Measurements from ENCODE around the gene GPBP1L1. TPM values are rescaled to one million over a fixed set of nuclear protein-coding genes. Genes with fewer than 3 reads are reported as not detected.
"Not testable (repeated sequence)": the region's sequence is repeated elsewhere in the genome, so short reads cannot be mapped to it uniquely, and the experiment has no call there.

Gene GPBP1L1
- total RNA-seq, 1 donor from 2014 or later = 112 TPM

DNA sequence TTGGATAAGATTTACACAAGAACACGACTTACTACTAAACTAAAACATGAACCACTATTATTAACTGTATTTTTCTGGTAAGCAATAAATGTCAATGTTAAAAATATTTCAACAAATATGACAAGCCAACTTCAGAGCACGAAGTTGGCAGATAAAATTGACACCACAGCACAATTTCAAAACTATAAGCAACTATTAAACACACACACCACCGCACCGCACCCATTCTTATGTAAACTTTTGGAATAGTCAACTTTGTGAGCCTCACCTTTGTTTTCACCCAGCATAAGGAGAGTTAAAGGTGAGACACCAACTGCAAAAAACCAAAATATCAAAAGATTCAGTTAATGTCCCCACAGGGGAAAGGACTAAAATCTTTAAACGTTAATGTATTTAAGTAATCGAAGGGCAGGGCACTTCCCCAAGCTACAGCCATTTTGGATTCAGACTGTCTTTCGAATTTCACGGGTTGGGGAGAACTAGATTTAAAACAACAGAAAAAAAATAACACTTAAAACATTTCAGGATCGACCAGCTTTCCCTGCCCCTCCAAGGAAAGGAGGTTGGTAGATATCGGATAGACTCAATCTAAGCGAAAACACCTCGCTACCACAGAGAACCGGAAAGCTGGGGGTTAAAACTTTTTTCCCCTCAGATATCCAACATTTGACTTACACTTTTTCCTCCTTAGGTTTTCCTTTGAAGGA, 872 bp downstream of the GPBP1L1 start:
- TF ChIP-seq, protein P1, sequence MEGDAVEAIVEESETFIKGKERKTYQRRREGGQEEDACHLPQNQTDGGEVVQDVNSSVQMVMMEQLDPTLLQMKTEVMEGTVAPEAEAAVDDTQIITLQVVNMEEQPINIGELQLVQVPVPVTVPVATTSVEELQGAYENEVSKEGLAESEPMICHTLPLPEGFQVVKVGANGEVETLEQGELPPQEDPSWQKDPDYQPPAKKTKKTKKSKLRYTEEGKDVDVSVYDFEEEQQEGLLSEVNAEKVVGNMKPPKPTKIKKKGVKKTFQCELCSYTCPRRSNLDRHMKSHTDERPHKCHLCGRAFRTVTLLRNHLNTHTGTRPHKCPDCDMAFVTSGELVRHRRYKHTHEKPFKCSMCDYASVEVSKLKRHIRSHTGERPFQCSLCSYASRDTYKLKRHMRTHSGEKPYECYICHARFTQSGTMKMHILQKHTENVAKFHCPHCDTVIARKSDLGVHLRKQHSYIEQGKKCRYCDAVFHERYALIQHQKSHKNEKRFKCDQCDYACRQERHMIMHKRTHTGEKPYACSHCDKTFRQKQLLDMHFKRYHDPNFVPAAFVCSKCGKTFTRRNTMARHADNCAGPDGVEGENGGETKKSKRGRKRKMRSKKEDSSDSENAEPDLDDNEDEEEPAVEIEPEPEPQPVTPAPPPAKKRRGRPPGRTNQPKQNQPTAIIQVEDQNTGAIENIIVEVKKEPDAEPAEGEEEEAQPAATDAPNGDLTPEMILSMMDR (IDR thresholded peaks at IDR 0.05; ENCODE audit: insufficient read depth, low read length, poor library complexity, severe bottlenecking) = no peak
- Histone ChIP-seq H3K4me3 (ENCODE audit: low read depth, low read length) (peak overlapping the region; percentile 97), H3K27me3 (ENCODE audit: control insufficient read depth, insufficient read depth, low read length) (no peaks in the 10 kb centered on the region), H3K36me3 (ENCODE audit: control insufficient read depth, insufficient read depth, low read length) (no peaks in the 10 kb centered on the region)
- DNase-seq (ENCODE audit: low read depth) = no peak

DNA sequence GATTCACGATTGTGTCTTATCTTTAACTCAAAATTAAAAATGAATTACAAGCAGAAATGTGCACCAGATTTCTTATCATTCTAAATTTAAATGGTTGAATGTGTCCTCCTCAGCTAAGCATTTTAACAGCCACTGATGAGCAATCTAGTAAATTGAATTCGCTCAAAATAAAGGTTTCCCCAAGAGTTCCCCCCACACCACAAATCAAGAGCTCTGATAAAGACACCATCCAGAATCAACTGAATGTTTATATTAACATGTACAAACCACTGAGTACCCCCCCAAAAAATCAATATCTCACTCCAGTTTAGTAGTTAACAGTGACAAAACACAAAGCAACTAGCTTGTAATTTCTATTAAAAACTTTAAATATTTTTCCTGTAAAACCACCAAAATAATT, 1.9 kb downstream of the GPBP1L1 start:
- Histone ChIP-seq H3K27me3 (ENCODE audit: control insufficient read depth, insufficient read depth, low read length) (no peaks in the 10 kb centered on the region), H3K4me3 (ENCODE audit: low read depth, low read length) (peak overlapping the region; percentile 16), H3K36me3 (ENCODE audit: control insufficient read depth, insufficient read depth, low read length) (no peaks in the 10 kb centered on the region)
- TF ChIP-seq, protein P1 (IDR thresholded peaks at IDR 0.05; ENCODE audit: insufficient read depth, low read length, poor library complexity, severe bottlenecking) = no peak
- DNase-seq (ENCODE audit: low read depth) = no peak

DNA sequence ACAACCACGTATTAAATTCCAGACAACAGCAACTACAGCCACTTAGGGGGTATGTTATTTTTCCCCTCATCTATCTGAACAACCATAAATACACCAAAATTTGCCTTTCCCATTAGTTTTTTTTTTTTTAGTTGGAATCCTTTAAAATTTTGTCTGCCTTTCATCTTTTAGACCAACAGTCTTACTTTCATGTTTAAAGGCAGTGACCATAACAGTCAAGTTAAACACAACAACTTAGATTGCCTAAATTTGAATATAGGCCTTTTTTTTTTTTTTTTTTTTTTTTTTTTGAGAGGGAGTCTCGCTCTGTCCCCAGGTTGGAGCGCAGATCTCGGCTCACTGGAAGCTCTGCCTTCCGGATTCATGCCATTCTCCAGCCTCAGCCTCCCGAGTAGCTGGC, 3.4 kb downstream of the GPBP1L1 start:
- DNase-seq (ENCODE audit: low read depth) = no peak
- Histone ChIP-seq H3K27me3 (ENCODE audit: control insufficient read depth, insufficient read depth, low read length) (no peaks in the 10 kb centered on the region), H3K36me3 (ENCODE audit: control insufficient read depth, insufficient read depth, low read length) (no peaks in the 10 kb centered on the region), H3K4me3 (ENCODE audit: low read depth, low read length) (no peak overlapping the region)
- TF ChIP-seq, protein P1 (IDR thresholded peaks at IDR 0.05; ENCODE audit: insufficient read depth, low read length, poor library complexity, severe bottlenecking) = no peak

DNA sequence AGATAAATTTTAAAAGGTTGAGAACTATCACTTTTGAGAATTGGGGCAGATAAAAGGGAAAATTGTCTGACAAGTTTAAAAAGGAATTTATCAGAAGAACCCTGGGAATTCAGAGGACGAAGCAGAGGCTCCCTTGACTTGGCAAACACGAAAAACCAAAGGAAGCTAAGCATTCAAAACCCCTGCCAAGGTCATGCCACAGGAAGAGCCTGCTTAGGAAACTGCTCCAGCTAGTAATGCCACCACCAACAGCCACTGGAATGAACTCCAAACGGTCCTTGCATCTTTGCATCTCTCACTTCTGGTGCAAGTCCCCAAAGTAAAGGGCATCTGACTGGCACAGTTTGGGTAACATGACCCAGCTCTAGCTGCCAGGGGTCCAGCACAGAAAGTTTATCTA, 7.2 kb downstream of the GPBP1L1 start:
- H3K27me3 ChIP-seq (ENCODE audit: control insufficient read depth, insufficient read depth, low read length) = no peaks in the 10 kb centered on the region
- TF ChIP-seq, protein P1 (IDR thresholded peaks at IDR 0.05; ENCODE audit: insufficient read depth, low read length, poor library complexity, severe bottlenecking) = no peak
- H3K36me3 ChIP-seq (ENCODE audit: control insufficient read depth, insufficient read depth, low read length) = no peaks in the 10 kb centered on the region
- no peak overlapping the region for H3K4me3 ChIP-seq (ENCODE audit: low read depth, low read length)
- no peak for DNase-seq (ENCODE audit: low read depth)

DNA sequence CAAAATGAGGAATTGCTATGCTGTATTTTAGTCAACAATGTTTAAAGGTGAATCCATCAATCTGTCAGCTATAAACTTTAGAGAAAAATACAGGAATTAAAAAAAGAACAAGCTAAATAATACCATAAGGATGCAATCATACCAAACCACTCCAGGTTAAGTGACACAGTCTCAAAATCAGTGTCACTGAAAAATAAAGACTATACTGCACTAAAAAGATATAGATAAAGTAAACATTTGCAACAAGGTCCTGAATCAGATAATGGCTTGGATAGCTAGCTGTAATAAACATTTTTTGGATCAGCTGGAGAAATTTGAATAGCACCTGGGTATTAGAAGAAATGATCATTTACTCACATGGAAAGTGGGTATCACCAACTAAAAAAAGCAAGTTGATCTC, 7.8 kb downstream of the GPBP1L1 start:
- H3K4me3 ChIP-seq (ENCODE audit: low read depth, low read length) = no peak overlapping the region
- TF ChIP-seq, protein P1 (IDR thresholded peaks at IDR 0.05; ENCODE audit: insufficient read depth, low read length, poor library complexity, severe bottlenecking) = no peak
- no peaks in the 10 kb centered on the region for H3K27me3 ChIP-seq (ENCODE audit: control insufficient read depth, insufficient read depth, low read length)
- no peak for DNase-seq (ENCODE audit: low read depth)
- no peaks in the 10 kb centered on the region for H3K36me3 ChIP-seq (ENCODE audit: control insufficient read depth, insufficient read depth, low read length)

DNA sequence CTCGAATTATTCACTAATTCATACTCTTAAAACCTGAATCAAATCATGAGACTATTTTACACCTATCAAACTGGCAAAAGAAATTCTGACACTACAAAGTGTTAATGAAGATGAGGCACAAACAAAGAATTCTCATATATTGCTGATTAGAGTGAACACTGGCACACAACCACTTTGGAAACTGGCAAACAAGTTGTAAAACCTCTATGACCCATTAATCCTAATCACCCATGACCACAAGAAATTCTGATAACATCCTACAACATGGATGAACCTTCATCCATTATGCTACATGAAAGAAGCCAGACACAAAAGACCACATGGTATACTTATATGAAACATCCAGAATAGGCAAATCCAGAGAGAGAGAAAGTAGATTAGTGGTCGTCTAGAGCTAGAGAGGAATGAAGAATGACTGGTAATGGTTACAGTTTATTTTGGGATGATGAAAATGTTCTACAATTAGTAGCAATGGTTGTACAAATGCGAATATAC, 8.5 kb downstream of the GPBP1L1 start:
- TF ChIP-seq, protein P1 (IDR thresholded peaks at IDR 0.05; ENCODE audit: insufficient read depth, low read length, poor library complexity, severe bottlenecking) = no peak
- no peaks in the 10 kb centered on the region for H3K27me3 ChIP-seq (ENCODE audit: control insufficient read depth, insufficient read depth, low read length)
- DNase-seq (ENCODE audit: low read depth) = no peak
- H3K4me3 ChIP-seq (ENCODE audit: low read depth, low read length) = no peak overlapping the region
- H3K36me3 ChIP-seq (ENCODE audit: control insufficient read depth, insufficient read depth, low read length) = no peaks in the 10 kb centered on the region

DNA sequence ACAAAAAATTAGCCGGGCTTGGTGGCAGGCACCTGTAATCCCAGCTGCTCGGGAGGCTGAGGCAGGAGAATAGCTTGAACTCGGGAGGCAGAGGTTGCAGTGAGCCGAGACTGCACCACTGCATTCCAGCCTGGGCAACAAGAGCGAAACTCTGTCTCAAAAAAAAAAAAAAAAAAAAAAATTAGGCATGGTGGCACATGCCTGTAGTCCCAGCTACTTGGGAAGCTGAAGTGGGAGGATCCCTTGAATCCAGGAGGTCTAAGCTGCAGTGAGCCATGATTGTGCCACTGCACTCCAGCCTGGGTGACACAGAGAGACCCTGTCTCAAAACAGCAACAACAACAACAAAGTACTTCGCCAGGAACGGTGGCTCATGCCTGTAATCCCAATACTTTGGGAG, 9.8 kb downstream of the GPBP1L1 start:
- H3K4me3 ChIP-seq (ENCODE audit: low read depth, low read length); DNase-seq (ENCODE audit: low read depth); H3K27me3 ChIP-seq (ENCODE audit: control insufficient read depth, insufficient read depth, low read length); H3K36me3 ChIP-seq (ENCODE audit: control insufficient read depth, insufficient read depth, low read length): not testable (repeated sequence)

All from kidney epithelial cell (primary cell).